Esophagus squamous epithelium (tissue), 4 donors: Measurements from ENCODE around the gene EPB41L5.

ENCODE experiments used
- POLR2A ChIP-seq, 4 donors: fragments of 450-650 bp; IDR thresholded peaks; one replicate each; pipeline ENCODE4 v1.6.1; 2017; ENCODE audit warnings: antibody characterized with exemption in 4 of 4, mild to moderate bottlenecking in 4 of 4, moderate library complexity in 3 of 4
- TF ChIP-seq, protein P1 (sequence below), 6 experiments: fragments of 450-650 bp in 4 of 6; fragments of 200-600 bp in 2 of 6; sonication (generic) in 2 of 6; IDR thresholded peaks; one replicate each; pipeline ENCODE4 v1.5.1; 2016 to 2019; ENCODE audit warnings: antibody characterized with exemption in 6 of 6, mild to moderate bottlenecking in 4 of 6, moderate library complexity in 4 of 6

DNA sequence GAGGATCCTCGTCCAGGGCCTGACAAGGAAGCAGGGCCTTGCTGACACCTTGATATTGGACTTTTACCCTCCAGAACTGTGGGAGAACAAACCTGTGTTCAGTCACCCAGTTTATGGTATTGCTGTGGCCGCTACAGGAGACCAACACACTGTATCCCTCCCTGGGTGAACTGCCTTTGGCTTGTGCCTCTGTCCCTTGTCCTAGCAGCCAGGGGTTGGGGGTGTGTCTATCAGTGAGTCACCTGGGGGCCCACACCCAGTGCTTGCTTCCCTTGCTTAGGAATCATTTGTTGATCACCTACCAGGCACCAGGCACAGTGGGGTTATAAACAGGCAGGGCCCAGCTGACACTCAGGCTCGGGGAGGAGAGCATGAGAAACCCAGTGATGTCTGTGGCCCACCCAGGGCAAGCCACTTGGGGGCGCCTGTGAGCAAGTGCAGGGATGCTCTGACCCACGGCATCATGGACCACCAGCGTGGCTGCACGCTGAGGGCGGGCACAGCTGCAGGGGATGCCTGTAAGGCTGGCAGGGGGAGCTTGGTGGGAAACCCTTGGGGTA lies 193.2 kb downstream of the EPB41L5 start:
- TF ChIP-seq, protein P1, sequence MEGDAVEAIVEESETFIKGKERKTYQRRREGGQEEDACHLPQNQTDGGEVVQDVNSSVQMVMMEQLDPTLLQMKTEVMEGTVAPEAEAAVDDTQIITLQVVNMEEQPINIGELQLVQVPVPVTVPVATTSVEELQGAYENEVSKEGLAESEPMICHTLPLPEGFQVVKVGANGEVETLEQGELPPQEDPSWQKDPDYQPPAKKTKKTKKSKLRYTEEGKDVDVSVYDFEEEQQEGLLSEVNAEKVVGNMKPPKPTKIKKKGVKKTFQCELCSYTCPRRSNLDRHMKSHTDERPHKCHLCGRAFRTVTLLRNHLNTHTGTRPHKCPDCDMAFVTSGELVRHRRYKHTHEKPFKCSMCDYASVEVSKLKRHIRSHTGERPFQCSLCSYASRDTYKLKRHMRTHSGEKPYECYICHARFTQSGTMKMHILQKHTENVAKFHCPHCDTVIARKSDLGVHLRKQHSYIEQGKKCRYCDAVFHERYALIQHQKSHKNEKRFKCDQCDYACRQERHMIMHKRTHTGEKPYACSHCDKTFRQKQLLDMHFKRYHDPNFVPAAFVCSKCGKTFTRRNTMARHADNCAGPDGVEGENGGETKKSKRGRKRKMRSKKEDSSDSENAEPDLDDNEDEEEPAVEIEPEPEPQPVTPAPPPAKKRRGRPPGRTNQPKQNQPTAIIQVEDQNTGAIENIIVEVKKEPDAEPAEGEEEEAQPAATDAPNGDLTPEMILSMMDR (IDR thresholded peaks at IDR 0.05), result peak in 4 of 6 experiments; percentile 16 to 43 (median 24)
- TF ChIP-seq POLR2A (IDR thresholded peaks at IDR 0.05), result no peak
